ENCODE measurements around the gene NUDT5.
A peak's percentile ranks its signal among the peaks of the same experiment; 100 is the strongest.
"Not testable (repeated sequence)": the region's sequence is repeated elsewhere in the genome, so short reads cannot be mapped to it uniquely, and the experiment has no call there.

Gene NUDT5

DNA sequence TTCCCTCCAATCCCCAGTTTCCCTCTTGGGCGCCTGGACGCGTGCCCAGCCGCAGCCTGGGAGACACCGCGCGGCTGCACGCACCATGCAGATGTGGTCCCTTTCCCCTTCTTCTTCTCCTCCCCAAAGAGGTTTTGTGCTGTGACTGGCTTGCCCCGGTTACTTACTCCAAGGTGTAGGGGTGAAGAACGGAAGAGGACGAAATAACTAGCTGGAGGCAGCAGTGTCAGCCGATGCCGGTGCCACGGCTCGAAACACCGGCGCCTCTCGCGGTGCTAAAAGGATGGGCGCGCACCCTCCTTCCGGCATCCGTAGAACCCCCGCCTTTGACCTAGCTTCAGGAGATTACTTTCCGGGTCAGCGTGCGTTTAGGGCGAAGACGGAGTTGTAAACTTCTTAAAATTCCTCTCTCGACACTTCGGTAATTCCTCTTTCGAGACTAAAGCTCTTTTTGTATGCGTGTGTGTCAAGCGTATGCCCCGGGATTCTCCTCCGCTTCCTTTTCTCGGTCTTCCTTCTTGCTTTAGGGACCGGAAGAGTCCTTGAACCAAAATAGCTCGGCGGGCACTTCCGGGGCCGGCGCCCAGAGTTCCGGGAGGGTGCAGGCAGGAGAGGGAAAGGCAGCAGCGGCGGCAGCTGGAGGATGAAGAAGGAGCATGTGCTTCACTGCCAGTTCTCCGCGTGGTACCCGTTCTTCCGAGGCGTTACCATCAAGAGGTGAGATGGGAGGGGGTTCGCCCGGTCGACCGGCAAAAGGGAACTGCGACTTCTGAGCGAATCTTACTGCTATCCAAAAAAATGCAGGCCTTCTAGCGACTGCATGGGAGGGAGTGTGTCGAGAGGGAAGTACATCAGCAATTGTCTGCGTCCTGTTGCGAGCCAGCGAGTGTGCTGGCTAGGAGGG, at the start of gene NUDT5, which contains the start of gene CDC123:
NUDT5 (minus strand) TSS at position 289 of the 904 bp plus-strand sequence. CDS start 9,600 bp downstream, outside the sequence.
CDC123 (plus strand) TSS at position 586 of the 904 bp plus-strand sequence; CDS start at position 644, 58 bp downstream.
- DNase-seq, result peak; percentile 55 to 99 (median 87)

DNA sequence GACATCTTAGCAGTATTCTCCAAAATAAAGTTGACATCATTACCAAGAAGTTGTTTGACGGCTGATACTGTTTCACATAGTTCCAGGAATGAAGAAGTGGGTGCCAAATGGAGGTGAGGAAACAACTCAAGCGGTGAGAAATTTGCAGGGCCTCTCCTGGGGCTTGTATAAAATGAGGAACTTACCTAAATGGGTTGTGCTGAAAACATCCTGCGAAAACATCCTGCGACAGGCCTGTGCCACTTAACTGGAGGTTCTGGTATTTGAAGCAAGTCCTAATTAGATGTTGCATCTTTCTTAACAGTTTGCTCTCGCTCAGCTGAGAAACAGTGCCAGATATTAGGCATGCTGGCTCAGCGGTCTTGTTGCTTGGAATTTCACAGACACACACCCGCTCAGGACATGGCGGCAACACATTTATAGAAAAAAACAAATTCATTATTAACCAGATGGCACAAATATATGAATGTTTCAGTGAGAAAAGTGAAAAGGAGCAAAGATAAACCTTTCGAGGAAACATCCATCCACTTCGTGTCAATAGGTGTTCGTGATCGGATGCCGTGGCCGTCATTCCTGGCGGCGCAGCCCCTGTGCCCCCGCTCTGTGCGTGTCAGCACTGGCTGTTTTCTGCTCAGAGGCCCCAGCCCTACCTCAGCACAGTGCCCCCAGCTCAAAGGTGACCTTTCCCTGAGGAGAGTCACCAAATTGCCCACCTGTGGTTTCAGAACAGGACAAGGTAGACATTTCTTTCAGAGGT, 48.4 kb upstream of the NUDT5 start:
- peak in 4 of 56 donors; percentile 2 to 47 (median 5) for DNase-seq

DNA sequence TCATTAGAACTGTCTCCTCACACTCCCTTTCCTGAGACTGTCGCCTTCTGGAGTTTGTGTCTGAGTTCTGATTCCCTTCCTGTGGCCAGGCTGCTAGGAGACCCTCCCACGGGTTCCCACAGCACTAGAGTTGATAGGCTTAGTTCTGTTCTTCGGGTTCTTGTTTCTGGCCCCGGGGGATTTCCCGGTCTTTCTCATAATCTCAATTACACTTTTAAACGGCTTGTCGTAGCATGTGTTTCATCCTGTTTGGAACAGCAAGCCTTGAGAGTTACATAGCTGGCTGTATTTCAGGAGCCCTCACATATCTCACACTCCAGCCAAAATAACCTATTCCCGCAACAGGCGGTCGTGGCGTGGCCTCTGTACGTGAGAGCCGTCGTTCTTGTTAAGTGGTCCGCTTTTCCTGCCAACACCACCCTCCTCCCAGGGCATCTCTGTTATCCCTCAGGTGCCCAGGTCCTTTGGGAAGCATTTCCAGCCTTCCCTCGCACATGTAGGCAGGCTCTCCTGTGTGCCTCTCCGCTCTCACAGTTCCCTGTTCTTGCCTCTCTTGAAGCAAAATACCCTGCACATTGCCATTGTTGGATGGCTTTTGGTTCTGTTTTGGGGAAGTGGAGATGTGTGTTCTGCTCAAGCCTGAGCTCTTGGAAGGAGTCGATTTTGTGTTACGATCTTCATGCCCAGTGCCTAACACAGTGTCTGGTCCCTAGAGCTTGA, 46.3 kb upstream of the NUDT5 start:
- DNase-seq, result no peak

DNA sequence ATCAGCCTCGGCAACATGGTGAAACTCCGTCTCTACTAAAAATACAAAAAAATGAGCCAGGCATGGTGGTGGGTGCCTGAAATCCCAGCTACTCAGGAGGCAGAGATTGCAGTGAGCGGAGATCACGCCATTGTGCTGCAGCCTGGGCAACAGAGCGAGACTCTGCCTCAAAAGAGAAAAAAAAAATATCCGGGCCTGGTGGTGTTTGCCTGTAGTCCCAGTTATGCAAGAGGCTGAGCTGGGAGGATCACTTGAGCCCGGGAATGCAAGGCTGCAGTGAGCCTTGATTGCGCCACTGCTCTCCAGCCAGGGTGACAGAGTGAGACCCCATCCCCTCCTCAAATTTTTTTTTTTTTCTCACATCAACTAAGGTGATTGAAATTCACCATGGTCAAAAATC, 43.1 kb upstream of the NUDT5 start:
- no peak for DNase-seq

DNA sequence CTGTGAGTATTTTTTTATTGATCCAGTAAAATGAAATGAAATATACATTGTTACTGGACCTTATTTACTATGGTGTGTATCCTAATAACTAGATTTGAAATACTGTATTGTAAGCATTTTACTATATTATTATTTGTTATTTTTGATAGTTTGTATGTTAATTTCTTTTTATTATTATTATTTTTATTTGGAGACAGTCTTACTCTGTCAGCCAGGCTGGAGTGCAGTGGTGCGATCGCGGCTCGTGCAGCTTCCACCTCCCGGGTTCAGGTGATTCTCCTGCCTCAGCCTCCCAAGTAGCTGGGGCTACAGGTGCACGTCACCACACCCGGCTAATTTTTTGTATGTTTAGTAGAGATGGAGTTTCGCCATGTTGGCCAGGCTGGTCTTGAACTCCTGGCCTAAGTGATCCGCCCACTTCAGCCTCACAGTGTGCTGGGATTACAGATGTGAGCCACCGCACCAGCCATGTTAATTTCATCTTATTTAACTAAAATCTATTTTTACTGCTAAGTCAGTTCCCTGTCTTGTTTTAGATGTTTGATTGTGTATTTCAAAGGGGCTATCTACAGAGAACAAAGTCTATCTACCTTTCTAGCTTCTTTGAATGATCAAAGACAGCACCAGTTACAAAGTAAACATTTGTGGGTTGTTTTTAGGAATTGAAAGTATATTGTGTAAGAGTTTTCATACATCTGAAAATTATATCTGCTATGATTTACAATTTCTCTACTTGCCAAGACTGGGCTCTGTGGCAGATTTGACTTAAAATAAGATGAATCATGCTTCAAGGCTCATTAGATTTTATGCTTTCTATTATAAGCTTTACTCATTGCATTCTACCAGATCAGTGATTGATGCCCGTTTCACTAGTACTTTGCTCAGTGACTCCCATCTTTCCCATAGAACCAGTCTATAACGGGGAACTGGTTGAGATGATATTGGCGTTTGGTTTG, 41.9 kb upstream of the NUDT5 start:
- DNase-seq, result no peak

DNA sequence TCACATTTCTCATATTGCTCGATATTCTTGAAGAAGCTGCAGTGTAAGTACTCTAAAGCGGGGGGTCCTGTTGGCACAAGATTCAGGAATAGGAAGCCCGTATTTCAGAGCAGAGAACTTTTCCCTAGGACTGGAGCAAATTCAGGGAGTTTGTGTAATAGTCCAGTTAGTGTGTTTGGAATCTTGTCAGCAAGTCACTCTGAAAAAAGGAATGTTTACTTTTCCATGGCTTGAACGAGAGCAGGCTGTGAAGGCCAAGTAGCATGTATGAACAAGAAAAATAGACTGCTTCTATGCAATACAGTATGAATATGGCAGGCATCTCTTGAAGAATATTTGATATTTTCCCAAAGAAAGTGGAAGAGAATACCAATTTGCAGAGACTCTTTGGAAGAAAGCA, 40.1 kb upstream of the NUDT5 start:
- DNase-seq, result no peak

DNA sequence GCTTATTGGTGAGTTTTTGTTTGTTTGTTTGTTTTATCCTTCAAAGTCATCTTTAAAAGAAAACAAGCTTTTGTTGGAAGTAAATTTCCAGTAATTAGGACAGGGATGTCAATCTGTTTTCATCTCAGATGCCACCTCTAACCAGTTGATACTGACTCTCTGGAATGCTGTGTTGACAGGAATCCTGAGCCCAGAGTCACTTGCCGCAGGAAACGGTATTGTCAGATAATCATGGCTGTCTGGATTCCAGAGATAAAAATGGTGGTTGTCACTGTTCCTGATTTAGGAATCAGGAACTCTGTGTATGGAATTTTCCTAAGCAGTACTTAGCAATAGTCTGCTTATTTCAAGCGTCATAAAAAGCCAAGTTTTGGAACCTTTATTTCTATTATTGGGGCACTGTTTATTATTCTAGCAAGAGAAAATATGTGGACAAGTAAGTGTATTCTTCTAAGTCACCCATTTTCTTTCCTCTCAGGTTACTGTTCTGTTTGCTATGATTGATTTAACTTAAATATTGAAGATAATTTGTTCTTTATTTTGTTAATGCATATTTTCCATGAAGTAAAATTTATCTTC, 39.5 kb upstream of the NUDT5 start:
- no peak for DNase-seq

DNA sequence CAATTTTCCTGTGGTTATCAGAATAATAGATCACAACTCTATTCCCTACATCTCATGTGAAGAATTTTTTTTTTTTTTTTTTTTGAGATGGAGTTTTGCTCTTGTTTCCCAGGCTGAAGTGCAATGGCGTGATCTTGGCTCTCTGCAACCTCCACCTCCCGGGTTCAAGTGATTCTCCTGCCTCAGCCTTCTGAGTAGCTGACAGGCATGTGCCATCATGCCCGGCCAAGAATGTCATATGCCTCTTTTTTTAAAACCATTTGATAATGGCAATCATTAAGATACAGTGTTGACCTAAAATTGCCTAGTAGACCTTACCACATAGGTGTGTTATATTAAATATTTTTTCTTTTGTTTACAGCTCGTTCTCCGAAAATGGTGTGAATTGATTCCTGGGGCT, 39.0 kb upstream of the NUDT5 start:
- DNase-seq, result not testable (repeated sequence)

DNA sequence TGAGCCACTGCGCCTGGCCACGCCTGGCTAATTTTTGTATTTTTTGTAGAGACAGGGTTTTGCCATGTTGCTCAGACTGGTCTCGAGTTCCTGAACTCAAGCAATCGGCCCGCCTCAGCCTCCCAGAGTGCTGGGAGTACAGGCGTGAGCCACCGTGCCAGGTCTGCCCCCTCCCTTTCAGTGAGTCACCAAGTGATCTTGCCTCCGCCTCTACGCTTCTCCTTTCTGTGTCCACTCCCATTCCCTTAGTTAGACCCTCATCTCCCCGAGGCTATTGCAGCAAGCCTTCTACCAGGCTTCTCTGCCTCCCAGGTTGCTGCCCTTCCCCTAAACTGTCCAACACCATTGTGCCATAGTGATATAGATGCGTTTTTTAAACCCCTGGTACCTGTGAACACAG, 33.2 kb upstream of the NUDT5 start:
- no peak for DNase-seq

DNA sequence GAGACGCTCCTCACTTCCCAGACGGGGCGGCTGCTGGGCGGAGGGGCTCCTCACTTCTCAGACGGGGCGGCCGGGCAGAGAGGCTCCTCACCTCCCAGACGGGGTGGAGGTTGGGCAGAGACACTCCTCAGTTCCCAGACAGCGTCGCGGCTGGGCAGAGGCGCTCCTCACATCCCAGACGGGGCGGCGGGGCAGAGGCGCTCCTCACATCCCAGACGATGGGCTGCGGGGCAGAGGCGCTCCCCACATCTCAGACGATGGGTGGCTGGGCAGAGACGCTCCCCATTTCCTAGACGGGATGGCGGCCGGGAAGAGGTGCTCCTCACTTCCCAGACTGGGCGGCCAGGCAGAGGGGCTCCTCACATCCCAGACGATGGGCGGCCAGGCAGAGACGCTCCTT, 30.7 kb upstream of the NUDT5 start:
- not testable (repeated sequence) for DNase-seq

DNA sequence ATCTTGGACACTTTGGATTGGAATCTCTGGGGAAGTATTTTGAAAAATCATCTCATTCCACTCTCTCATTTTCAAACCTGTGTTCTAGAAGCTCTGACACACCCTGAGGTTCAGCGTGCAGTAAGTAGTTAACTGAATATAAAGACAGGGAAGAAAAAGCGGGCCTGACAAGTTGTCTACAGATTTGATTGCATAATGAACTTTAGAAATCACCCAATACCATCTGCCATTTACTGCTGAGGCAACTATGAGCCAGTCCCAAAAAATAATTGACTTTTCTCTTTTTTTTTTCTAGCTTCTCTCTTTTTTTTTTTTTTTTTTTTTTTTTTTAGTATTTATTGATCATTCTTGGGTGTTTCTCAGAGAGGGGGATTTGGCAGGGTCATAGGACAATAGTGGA, 29.8 kb upstream of the NUDT5 start:
- DNase-seq, result no peak

DNA sequence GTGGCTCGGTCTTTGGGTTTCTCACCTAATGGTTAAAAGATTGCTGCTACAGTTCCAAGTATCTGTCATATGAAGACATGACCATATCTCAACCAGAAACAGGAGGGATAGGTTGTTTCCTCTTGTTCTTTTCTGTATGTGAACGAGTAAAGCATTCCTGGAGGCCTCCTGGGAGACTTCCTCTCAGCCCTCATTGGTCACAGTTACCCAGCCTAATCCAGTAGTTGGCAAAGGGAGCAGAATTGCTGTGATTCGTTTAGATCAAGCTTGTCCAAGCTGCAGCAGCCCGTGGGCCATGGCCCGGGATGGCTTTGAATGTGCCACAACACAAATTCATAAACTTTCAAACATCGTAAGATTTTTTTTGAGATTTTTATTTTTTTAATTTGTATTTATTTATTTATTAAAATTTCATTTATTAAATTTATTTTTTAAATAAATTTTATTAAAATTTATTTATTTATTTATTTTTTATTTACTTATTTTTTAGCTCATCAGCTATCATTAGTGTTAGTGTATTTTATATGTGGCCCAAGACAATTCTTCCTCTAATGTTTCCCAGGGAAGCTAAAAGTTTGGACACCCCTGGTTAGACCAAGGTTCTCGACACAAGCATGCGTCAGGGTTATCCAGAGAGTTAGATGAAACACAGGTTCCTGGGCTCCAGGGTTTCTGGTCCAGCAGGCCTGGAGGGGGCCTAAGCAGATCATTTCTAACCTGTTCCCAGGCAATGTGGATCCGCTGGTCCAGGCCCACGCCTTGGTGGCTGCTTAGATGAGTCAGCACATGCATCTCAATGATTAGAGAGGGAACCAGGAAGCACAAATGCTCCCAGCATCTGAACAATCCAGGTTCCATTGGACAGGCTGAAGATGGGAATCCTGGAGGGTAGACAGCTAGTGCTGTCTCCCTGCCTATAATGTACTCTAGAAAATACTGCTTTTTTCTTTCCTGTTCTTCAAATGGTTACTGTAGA, 25.9 kb upstream of the NUDT5 start:
- DNase-seq, result peak in 4 of 56 donors; percentile 7 to 18 (median 8)

DNA sequence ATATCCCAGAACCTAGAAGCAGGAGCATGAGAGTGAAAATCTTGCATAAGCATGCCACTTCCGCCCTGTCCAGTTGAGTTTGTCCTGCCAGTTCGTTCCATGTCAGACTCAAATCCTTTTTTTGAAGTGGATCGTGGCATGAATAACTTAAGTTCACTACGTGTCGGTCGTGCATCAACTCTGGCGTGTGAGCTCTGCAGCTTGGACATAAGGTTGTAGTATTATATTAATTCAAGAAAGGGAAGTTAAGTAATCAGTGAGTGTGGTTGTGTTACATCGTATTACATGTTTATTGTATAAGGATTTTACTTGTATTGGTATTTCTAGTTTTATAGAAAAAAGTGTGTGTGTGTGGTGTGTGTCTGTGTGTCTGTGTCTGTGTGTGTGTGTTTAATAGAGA, 23.3 kb upstream of the NUDT5 start:
- DNase-seq, result no peak

DNA sequence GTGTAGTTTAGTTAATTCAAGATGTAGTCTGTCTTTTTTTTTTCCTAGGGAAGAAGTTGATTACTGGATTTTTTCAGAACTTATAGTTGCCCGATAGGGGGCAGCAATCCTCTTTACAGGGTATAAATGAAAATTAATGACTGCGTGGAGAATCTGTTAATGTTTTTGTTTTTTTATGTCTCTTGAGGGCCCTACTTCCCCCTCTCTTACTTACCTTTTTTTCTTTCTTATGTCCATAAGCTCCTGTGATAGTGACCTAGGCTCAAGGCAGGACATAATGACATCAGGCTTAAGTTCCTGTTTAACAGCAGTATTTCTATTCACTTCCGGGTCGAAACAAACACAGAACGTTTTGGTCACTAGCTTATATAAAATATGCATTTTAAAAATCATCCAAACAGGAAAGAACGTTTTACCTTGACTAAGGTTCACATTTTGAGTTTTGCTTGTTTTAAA, 19.1 kb upstream of the NUDT5 start:
- DNase-seq, result peak in 1 of 56 donors; percentile 12

DNA sequence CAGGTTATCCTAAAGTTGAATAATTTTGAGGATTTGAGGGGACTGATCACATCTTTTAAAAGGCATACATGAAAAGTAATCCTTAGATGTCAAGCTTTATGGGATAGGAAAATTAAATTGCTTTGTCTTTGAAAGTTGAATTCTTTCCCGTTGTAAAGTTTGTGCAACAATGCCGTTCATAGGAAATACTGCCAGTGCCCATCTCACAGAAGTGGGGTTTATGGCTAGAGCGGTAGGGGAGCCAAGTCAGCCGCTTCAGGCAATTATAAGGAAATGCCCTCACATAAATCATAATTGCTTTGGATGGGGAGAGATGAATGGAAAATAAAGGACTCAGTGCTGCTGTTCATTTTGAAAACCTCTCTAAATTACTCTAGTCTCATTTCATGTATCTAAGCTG, 18.4 kb upstream of the NUDT5 start:
- DNase-seq, result no peak

DNA sequence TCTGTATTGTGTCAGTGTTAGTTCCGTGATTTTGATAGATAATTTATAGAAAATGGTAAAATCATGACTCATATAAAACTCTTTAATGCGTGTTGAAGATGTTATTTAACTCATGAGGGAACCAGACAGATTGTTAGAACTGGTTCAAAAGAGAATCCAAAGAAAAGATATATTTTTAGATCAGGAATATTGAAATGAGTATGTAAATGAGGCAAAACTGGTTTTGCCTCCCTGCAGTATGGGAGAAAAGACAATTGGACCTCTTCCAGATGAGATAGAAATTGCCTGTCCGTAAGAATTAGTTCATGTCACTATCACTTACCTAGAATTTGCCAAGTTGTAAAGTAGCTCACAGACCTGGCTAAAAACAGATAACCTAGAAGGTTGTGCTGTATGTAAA, 17.9 kb upstream of the NUDT5 start:
- DNase-seq, result no peak

DNA sequence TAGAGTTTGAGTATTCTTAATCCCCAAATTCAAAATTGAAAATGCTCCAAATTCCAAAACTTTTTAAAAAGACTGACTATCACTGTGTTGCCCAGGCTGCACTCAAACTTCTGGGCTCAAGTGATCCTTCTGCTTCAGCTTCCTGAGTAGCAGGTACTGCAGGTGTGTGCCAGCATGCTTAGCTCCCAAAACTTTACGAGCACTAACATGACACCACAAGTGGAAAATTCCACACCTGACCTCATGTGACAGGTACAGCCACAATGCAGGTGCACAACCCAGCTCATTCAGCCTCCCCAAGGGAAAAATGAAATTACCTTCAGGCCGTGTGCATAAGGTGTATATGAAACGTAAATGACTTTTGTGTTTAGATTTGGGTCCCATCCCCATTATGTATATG, 16.8 kb upstream of the NUDT5 start:
- no peak for DNase-seq

DNA sequence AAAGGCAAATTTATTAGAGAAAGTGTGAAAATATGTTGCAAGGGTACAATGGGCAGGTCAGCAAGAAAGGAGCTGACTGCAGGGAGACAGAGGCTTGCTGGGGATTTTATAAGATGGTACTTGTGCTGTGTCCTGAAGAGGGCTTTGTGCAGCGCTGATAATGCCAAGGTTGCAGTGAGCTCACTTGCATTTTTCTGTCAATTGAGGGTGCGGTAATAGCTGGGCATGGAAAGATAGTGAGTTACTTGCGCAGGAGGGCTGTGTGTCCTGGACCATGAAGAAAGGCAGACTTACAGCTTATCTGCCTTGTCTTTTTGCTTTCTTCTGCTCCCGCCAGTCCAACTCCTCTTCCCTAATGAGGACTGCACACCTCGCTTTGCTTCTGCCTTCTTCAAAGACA, 12.8 kb upstream of the NUDT5 start:
- no peak for DNase-seq

DNA sequence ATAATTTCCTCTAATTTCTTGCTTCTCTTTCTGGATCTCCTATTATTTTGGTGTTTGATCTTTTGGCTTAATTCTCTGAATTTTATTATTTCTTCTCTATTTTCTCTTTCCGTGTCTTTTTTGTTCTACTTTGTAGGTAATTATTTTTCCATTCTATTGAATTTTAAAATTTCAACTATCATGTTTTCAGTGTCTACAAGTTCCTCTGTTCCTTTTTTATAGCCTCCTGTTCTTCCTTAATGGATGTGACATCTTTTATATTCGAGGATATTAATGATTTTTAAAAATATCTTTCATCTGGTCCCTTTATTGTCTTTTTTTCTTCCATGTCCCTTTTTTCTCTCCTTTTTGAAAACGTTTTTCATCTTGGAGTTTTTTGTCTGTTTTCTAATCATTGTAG, 11.4 kb upstream of the NUDT5 start:
- DNase-seq, result no peak

All from amygdala (tissue), 56 donors.